HEK293T (cell line): ENCODE measurements around the gene LMO7.

Source experiments
- FOXM1 ChIP-seq: fragments of 450-650 bp; IDR thresholded peaks from 2 replicates; pipeline ENCODE4 v1.6.1; 2017; ENCODE audit warnings: mild to moderate bottlenecking, borderline replicate concordance
- SP1 ChIP-seq: fragments of 450-650 bp; IDR thresholded peaks from 2 replicates; pipeline ENCODE4 v1.6.1; 2017

DNA sequence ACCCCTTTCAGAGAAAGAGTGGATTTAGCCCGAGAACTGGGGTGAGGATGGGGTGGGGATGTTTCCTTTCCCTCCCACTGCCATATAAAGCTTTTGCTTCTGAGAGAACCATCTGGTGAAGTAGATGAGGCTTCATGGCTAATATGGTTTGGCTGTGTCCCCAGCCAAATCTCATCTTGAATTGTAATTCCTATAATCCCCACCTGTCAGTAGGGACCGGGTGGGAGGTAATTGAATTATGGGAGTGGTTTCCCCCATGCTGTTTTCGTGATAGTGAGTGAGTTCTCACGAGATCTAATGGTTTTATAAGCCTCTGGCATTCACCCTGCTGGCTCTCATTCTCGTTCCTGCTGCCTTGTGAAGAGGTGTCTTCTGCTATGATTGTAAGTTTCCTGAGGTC is 270.9 kb downstream of the LMO7 start:
- TF ChIP-seq SP1 = no peak
- TF ChIP-seq FOXM1 = no peak
